DMS53 (cell line): ENCODE results near the gene NT5E.

Experiments
- DNase-seq: peaks from one replicate; lab custom pipeline; 2025; lab: John Stamatoyannopoulos, UW

Gene NT5E

DNA sequence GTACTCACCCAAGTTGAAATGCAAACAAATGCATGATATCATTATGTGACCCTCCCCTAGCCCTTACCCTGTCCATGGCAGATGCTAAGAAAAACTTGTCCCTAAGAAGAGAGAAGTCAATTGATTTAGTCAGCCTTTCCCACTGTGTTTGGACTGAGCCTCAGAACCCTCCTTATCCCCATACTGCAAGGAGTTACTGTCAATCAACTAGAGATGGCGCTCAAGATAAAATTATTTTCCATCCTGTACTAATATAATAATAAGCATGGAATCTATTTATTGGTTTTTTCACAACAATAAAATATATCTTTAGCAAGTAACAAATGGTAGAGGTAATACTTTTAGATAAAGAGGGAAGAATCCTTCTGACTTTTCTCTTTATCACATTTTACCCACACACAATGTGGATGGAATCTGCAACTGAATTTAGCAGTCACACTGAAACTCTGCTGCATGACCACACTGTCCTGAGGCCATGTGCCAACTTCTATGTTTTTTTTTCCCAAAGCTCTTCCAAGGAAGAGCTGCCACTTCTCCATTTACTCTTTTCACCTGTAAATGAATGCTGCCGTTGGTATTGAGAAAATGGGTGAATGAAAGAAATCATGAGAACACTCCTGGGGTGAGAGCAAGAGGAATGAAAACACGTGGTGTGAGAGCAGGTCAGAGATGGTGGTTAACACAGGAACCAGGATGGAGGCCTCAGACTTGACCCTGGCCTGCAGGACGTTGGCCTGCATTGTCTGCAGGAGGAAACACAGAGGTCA is 10.5 kb downstream of the NT5E start:
- DNase-seq, result no peak

DNA sequence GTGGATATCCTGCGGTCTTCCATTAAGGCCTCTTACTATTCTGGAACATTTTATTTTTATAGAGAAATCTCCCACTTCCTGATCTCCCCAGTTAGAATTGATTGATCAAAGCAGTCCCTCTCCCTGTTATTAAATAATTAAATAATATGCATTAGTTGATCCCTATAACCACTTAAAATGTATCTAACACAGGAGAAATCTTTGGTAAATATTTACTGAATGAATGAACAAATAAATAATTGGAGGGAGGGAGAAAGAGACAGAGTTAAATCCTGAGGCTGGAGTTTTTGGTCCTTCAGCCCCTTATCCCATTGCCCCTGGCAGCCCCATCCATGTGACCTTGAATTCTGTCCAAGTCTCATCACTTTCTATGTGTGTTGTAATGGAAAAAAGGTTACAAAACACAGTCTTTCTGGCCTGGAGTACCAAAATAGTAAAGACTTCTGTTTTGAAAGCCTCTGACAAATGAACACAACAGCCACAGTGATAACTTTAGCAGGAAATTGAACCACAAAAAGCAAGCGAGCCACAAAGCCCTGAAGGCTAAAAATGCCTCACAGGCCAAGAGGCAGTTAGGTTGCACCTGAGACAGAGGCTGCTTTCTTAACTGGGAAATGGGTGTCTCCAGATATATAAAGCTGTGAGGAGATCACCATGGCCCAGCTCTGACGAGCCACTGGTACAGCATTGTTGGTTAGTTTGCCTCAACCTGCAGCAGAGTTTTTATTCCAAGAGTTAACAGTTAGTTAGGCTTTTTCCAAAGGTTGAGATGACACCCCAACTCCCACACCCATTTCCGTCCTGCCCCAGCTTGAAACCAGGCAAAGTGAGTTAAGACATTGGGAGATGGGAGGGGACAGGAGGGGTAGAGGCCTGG is 11.3 kb downstream of the NT5E start:
- no peak for DNase-seq

DNA sequence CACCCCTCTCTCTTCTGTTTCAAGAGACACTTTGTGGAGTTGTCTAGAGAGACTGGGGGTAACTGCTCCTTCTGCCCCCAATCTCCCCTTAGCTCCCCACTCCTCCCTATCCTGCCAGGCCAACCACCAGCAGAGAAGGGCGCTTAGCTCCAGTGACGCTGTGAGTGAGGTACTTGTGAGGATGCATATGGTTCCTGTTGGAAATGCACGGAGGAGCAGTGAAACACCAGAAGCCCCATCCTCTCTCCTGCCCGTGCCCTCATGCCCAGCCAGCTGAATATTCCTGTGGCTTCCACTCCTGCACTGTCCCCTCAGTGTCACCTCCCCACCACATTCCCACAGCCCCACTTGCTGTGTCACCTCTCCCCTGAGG is 11.9 kb downstream of the NT5E start:
- no peak for DNase-seq

DNA sequence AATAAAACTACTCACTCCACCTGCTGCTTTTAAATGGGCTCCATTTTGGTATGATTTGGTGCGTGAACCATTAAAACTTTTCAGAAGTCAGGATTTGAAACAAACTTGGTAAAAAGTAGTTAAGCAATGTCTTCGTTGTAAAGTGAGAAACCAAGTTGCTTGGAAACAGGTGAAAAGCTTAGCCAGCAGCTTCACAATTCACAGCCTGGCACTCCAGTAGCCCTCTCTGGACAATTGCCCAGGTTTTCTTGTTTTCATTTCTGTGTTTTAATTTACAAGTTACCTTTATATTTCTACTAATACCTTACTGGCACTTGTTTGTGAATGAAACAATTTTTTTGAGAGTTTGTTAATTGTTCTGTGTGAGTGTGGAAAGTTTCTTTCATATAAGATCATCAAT is 12.8 kb downstream of the NT5E start:
- no peak for DNase-seq

DNA sequence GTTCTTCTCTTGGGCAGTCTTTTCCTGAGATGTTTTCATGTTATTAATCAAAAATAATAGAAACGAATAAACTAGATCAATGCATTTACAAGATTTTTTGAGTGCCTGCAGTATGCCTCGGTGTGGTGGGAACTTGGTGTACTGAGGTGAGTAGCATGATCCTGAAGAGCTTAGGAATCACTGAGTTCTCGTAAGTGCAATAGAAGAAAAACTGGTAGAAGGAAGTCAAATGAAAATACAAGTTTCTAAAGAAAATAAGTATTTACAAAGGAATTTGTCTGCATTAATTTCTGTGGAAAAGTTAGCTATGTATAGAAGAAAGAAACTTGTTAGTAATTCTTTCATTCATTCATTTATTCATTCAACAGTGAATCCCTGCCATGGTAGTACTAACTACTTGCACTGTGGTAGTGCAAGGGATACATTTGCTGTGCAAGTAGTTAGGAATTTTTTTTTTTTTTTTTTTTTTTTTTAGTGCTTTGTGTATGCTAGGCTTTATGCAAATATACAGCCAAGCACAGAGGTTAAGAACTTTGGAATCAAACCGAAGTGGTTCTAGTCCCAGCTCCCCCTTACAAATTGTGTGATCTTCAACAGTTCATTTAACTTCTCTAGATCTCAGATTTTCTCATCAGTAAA is 13.9 kb downstream of the NT5E start:
- DNase-seq, result no peak

DNA sequence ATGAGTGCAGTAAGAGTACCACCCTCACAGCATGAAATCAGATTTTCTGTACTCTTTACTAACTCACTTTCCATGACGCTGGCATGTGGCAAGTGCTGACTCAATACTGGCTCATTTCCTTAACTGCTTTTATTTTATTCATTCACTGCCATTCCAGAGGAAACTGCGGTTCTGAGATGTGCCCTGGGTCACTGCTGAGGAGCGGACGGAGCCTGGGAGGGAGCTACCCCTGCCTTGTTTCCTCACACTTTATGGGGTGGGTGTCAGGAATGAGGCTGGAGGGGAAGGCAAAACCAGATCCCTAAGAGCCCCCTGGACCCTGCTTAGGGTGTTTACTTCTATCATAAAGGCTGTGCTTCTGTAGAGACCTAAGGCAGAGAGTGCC is 14.4 kb downstream of the NT5E start:
- DNase-seq, result no peak

DNA sequence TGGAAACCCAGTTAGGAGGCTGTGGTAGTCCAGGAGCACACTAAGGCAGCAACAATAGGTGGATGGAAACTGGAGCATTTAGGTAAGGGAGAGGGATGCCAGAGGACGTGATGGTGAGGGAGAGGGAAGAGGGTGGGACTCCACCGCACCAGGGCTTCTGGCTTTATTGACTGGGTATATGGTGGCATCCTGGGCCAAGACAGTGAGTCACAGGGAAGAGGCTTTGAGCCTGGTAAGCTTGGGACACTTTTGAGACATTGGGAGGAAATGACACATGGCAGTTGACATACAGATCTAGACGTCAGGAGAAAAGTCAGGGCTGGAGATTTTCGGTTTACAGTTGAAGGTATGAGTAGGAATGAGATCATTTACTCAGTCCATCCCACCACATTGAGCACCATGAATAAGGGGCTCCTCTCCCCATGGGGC is 14.9 kb downstream of the NT5E start:
- DNase-seq, result no peak

DNA sequence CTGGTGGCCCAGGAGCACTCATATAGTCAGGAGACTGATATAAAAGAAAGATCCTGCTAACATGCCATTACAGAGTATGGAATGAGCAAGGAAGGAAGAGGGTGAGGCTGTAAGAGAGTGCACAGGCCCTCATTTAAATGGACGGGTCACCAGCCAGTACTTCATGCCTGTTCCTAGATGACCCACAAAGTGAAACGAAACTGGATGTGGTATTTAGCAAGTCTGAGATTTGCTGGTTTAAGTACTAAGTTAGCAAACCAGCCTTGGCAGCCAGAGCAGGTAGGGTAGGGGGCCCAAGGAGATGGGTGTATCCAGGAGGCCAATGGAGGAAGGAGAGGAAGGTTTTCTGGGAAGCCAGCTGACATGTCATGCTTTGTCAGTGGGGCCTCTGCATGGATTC is 15.9 kb downstream of the NT5E start:
- no peak for DNase-seq

DNA sequence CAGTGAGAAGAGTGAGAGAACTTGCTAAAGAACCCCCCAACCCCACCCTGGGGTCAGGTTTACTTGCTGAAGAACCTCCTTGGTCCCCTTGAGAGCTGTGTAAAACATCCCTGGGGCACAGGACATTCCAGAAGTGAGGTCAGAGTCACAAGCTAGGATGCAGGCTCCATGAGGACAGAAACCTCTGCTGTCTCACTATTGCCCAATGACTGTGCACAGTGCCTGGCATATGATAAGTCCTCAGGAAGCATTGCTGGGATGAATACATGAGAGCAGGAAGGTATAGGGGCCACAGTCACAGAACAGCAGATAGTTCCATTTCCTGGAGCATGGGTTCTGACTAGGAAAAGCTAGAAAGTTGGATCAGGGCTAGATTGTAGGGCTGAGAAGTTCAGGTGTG is 18.4 kb downstream of the NT5E start:
- DNase-seq, result no peak

DNA sequence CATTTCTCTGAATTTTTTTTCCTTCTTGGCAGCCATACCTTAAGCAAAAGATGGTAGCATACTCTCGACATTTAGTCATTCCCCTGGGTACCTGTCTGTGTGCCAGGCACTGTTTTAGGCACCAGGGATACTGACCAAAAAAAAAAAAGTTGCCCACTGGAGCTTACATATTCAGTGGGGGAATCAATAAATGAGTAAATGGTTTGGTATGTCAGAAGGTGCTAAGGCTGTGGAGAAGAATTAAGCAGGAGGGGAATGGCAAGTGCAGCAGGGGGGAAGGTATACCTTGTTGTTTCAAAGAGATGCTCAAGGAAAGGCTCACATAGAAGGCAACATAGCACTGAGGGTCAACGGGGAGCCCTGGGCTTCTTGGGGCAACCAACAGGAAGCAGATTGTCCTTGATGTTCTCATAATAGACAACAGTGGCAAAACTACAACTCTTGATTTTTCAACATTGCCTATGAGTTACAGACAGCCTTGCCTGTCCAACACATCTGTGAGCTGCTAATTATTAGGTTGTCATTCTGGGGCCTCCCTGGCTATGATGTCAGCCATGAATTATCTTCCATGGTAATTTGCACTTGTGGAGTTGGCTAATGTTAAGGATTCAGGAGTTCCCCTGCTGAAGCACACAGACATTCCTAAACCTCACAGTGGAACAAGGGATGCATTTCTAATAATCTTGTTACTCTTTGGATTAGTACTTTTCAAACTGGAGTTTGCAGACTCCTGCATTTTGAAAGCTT is 19.6 kb downstream of the NT5E start:
- DNase-seq, result no peak

DNA sequence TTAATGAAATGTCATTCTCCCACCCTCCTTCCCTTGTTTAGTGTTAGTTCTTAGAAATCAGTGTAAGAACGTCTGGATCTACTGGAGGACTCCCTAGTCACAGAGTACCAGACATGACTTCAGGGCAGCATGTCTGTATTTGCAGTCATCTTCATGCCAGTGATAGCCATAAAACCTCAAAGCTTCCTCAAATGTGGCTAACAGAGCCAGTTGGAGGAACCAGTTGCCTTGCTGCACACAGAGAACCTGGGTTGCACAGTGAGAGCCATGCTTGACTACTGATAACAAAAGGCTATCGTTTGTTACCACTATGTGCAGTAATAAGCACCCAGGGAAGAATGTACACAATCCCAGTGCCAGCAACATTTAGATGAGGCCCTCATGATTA is 20.1 kb downstream of the NT5E start:
- DNase-seq, result no peak

DNA sequence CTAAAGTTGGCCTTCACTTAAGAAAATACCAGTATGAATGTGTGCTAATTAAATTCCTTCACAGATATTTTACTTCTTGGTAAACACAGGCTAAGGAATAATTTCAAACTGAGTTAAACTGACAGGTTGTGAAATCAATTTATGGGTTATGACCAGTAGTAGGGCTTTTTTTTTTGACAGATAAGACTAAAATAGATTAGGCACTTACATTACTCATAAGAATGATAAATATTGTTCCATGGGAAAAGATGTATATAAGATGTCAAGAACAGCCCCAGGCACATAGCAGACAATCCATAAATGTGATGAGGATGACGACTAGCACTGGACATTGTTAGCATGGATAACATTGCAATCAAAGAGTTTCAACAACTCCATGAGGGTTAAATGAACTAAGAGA is 22.9 kb downstream of the NT5E start:
- no peak for DNase-seq

DNA sequence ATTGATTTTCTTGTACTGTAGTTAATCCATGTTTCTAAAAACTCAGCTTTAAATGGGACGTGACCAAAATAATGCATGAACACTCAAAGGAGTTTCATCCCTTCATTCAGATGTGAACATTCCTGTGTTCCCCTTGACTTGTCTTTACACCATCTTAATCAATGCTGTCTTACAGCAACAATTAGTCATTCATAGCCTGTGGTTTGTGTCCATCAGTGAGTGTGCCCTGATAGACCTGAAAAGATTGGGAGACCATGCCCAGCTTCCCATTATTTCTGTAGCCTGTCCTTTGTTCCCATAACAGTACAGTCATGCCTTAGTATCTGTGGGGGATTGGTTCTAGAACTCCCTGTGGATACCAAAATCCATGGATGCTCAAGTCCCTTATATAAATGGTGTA is 23.9 kb downstream of the NT5E start:
- DNase-seq, result no peak

DNA sequence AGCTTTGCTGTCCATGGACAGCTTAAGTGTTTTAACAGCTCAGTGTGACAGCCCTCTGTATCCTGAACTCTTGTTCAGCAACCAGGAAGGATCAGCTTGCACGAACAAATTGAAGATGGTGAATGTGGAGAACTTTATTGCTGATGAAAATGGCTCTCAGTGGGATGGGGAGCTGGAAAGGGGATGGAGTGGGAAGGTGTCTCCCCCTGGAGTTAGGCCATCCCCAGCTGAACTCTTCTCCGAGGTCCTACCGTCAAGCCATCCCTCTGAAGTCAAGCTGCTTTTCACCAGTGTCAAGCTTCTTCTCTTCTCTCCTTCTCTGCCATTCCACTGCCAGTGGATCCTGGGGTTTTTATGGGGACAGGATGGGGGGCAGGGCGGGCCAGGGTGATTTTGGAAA is 26.6 kb downstream of the NT5E start:
- no peak for DNase-seq

DNA sequence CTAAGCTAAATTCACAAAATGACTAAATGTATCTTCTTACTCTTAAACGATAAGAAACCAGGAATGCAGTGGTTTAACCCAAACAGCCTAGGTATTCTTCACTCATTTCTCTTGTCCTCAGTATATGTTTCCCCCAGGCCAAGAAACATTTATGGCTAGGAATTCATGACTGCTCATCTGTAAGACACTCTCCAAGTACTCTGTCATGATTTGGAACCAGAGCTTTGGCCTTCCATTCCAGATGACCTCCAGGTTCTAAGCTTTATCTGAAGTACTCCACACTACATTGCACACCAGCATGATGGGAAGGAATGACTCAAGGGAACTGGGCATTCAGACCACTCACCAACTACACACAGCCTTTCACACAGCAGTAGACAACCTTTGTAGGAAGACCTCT is 29.3 kb downstream of the NT5E start:
- no peak for DNase-seq

DNA sequence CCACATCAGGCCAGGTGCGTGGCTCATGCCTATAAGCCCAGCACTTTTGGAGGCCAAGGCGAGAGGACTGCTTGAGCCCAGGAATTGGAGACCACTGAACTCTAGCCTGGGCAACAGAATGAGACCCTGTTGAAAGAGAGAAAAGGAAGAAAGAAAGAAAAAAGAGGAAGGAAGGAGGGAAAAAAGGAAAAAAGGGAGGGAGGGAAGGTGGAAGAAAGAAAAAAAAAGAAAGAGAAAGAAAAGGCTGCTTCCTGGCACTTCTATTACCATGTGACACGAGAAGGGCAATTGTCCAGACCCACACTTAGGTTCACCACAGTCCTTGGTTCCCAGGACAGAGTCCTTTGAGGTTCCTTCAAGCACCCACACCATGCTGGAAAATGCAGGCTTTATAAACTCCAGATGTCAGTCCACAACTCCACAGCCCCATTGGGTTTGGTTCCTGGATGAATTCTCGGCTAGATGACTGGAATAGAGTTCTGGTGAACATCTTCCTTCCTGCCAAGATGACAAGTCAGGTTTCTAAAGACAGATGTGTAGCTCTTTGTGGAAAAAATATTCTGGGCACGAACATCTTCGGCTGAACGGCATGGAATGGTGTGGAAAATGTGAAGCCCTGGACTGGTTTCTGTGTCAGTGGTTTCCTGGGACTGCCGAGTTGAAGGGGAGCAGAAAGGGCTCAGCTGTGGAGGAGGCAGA is 32.5 kb downstream of the NT5E start:
- DNase-seq, result no peak

DNA sequence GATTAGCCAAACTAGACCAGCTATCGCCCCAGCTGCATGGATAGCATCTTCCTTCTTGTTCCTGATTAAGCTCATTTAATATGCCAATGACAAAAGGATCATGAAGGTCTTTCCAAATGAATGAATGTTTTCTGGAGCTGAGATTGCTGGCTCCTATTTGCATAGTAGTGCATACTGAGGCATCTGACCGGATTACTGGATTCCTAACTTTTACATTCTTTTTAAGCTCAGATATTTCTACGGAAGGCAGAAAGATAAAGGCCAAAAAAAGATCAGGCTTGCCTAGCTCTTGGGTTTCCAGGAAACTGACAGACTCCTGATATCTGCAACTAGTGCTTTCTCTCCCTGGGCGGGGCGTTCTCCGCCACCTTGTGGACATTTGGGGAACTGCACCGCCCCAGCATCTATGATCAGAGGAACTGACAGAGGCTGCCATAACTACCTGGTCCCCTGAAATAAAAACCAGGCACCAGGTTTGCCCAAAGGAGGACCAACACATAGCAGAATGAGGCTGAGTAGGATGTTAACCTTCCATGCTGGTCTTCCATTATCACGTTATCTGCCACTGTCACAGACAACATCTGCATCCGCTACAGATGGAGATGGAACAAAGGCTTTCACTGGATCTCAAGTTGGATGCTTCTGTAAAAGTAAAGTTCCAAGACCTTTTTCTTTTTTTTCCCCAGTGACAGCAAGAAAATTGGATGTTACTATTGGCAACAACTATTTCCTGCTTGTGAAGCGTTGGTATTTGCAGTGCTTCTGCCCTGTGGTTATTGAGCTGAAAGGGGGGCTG is 33.2 kb downstream of the NT5E start:
- peak; percentile 69 for DNase-seq

DNA sequence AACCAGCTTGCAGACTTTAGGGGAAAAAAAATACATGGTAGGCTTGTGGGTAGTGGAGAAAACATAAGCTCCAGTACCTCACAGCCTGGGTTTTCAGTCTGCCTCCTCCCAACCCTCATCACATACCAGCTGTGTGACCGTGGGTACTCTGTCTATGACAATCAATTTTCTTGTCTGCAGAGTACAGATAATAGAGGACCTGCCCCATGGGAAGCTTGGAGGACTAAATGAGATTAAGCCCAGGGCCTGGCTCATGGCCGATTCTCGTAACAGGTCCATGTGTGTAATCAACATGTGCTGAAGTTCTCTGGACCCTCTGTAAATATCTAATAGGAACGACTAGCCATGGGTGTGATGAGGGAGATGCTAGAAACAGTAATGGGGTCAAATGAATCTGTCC is 34.0 kb downstream of the NT5E start:
- DNase-seq, result no peak

DNA sequence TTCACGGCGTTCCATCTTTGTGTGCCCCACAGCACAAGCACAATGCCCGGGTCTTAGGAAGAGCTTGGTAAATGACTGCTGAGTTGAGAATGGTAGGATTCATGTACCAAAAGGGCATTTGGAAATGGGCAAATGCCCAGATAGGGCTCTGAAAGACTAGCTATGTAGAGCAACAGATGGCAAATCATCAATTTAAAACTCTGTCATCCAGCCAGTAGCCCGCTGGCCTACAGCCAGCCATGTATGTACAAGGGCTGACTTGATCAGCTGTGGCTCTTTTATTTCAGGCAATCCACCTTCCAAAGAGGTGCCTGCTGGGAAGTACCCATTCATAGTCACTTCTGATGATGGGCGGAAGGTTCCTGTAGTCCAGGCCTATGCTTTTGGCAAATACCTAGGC is 35.1 kb downstream of the NT5E start:
- no peak for DNase-seq

DNA sequence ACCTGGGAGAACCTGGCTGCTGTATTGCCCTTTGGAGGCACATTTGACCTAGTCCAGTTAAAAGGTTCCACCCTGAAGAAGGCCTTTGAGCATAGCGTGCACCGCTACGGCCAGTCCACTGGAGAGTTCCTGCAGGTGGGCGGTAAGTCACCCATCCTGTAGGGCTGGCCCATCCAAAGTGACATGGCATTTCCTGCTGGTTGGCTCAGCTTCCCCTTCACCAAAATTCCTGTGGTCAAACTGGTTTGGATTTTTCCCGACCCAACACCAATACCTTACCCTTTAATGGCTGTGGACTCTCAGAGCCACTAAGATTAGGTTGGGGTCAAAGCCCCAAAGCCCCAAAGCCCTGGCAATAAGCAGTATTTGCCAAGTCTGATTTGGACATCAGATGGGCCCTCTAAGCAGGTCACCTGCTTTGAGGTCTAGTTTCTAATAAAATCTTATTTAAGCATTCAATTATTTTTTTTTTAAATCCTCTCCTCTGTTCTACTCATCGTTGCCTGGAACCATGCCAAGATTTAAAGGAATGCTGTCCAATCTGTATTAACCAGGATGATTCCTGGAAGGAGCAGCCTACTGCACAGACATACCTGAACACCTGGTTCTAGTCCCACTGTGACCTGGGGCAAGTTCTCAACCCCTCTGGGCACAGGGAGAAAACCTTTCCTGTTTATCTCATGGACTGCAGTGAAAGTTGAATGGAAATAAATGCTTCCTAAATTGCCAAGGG is 40.8 kb downstream of the NT5E start:
- no peak for DNase-seq
